ENCODE measurements around the gene RASA3. TPM values are rescaled to one million over a fixed set of nuclear protein-coding genes. Genes with fewer than 3 reads are reported as not detected.
A peak's percentile ranks its signal among the peaks of the same experiment; 100 is the strongest.

The RASA3 gene
- total RNA-seq, 2 donors from 2014 or later = 6.3 to 12.0 TPM

DNA sequence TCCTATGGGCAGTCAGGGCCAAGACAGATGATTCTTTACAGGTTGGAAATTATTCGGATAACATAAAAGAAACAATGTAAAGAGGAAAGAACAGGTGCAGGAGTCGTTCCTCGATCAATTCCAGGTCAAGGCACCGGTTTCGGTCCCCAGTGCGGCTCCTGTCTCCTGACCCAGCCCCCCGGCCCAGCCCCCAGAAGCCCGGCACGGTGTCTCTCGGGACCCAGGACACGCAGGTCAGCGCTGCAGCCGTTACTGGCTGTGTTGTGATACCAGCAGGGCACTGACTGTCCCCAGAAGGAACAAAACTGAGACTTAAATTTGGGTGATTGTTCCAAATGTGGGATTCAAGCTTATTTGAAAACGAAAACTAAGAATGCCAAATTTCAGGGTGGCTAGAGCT lies 8.5 kb downstream of the RASA3 start:
- H3K4me1 ChIP-seq (ENCODE audit: control insufficient read depth, insufficient read depth, low read length) = no peaks in the 10 kb centered on the region
- no peak overlapping the region for H3K27ac ChIP-seq (ENCODE audit: low read depth, low read length)
- no peak for DNase-seq
- no peaks in the 10 kb centered on the region for H3K27me3 ChIP-seq (ENCODE audit: control insufficient read depth, insufficient read depth, low read length, poor library complexity, severe bottlenecking)
- H3K9me3 ChIP-seq (ENCODE audit: control insufficient read depth, low read length) = no peaks in the 10 kb centered on the region
- H3K36me3 Mint-ChIP-seq (ENCODE audit: low read depth) = no peaks in the 10 kb centered on the region
- no peak overlapping the region for H3K27ac Mint-ChIP-seq
- H3K9me3 Mint-ChIP-seq = no peaks in the 10 kb centered on the region
- no peak overlapping the region for H3K9ac ChIP-seq (ENCODE audit: extremely low read depth, low read length, poor library complexity, severe bottlenecking)
- H3K4me3 ChIP-seq (ENCODE audit: low read length) = no peak overlapping the region
- H3K4me3 Mint-ChIP-seq = no peak overlapping the region
- TF ChIP-seq, protein P1, sequence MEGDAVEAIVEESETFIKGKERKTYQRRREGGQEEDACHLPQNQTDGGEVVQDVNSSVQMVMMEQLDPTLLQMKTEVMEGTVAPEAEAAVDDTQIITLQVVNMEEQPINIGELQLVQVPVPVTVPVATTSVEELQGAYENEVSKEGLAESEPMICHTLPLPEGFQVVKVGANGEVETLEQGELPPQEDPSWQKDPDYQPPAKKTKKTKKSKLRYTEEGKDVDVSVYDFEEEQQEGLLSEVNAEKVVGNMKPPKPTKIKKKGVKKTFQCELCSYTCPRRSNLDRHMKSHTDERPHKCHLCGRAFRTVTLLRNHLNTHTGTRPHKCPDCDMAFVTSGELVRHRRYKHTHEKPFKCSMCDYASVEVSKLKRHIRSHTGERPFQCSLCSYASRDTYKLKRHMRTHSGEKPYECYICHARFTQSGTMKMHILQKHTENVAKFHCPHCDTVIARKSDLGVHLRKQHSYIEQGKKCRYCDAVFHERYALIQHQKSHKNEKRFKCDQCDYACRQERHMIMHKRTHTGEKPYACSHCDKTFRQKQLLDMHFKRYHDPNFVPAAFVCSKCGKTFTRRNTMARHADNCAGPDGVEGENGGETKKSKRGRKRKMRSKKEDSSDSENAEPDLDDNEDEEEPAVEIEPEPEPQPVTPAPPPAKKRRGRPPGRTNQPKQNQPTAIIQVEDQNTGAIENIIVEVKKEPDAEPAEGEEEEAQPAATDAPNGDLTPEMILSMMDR (conservative IDR thresholded peaks at IDR 0.05) = no peak
- H3K4me1 Mint-ChIP-seq = peaks cover 27% of the 10 kb centered on the region
- no peaks in the 10 kb centered on the region for H3K36me3 ChIP-seq (ENCODE audit: control insufficient read depth, insufficient read depth, low read length)
- H3K27me3 Mint-ChIP-seq (ENCODE audit: insufficient read depth) = no peaks in the 10 kb centered on the region
- 93 to 94% methylated on average over 10 to 14 of the region's 14 CpGs for WGBS, 2 experiments (ENCODE audit: insufficient coverage in 1 of 2, insufficient read length in 1 of 2)

DNA sequence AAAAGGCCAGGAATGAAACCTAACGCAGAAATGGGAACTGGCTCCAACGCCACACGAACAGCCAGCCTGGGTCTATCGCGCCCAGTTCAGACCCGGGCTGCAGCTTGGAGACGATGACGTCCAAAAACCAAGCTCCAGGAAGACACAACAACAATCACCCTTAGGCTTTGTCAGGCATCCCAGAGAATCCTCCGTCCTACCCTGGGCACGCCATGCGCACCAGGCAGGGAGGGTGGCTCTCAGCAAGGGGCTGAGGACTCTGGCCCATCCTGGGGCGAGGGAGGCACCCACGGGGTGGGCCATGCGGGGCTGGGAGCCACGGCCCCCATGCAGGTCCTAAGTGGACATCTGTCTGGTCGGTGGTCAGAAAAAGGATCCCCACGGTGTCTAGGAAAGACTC lies 9.0 kb downstream of the RASA3 start:
- Histone ChIP-seq H3K27me3 (ENCODE audit: control insufficient read depth, insufficient read depth, low read length, poor library complexity, severe bottlenecking) (no peaks in the 10 kb centered on the region), H3K4me3 (ENCODE audit: low read length) (no peak overlapping the region), H3K9me3 (ENCODE audit: control insufficient read depth, low read length) (no peaks in the 10 kb centered on the region), H3K4me1 (ENCODE audit: control insufficient read depth, insufficient read depth, low read length) (no peaks in the 10 kb centered on the region), H3K36me3 (ENCODE audit: control insufficient read depth, insufficient read depth, low read length) (no peaks in the 10 kb centered on the region), H3K27ac (ENCODE audit: low read depth, low read length) (no peak overlapping the region), H3K9ac (ENCODE audit: extremely low read depth, low read length, poor library complexity, severe bottlenecking) (no peak overlapping the region)
- Mint-ChIP-seq H3K4me1 (peaks cover 29% of the 10 kb centered on the region), H3K4me3 (no peak overlapping the region), H3K9me3 (no peaks in the 10 kb centered on the region), H3K36me3 (ENCODE audit: low read depth) (no peaks in the 10 kb centered on the region), H3K27me3 (ENCODE audit: insufficient read depth) (no peaks in the 10 kb centered on the region), H3K27ac (peak overlapping the region; percentile 64)
- TF ChIP-seq, protein P1 (conservative IDR thresholded peaks at IDR 0.05) = no peak
- DNase-seq = no peak
- 91 to 96% methylated on average over 13 to 17 of the region's 17 CpGs for WGBS, 2 experiments (ENCODE audit: insufficient coverage in 1 of 2, insufficient read length in 1 of 2)

DNA sequence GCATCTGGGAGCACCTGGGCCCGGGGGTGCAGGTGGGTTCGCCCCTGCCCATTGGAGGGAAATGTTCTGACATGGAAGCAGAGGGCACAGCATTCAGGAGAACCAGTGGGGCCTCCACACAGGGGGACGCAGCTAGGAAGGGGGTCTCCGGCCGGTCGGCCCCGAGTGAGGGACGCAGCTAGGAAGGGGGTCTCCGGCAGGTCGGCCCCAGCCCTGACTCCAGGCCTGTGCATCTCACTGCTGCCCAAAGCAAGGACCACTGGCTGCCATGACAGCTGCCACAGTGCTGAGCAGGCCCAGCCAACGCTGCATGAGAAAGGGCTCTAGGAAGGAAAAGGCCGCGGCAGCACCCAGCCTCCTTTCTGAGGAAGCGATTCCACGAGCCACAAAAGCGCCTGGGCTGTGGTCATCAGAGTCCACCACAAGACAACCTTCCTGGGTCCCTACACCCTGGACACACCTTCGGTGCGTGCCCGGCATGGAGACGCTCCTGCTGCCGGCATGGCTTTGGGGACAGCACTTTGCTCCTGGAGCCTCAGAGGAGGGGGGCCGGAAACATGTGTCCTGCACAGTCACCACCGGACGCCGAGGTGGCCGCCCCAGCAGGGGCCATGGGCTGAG lies 9.7 kb downstream of the RASA3 start:
- H3K27ac Mint-ChIP-seq = peak overlapping the region; percentile 64
- no peaks in the 10 kb centered on the region for H3K27me3 Mint-ChIP-seq (ENCODE audit: insufficient read depth)
- H3K27ac ChIP-seq (ENCODE audit: low read depth, low read length) = no peak overlapping the region
- H3K36me3 Mint-ChIP-seq (ENCODE audit: low read depth) = no peaks in the 10 kb centered on the region
- no peaks in the 10 kb centered on the region for H3K36me3 ChIP-seq (ENCODE audit: control insufficient read depth, insufficient read depth, low read length)
- H3K4me1 ChIP-seq (ENCODE audit: control insufficient read depth, insufficient read depth, low read length) = no peaks in the 10 kb centered on the region
- no peak for DNase-seq
- H3K9me3 ChIP-seq (ENCODE audit: control insufficient read depth, low read length) = no peaks in the 10 kb centered on the region
- no peak overlapping the region for H3K4me3 Mint-ChIP-seq
- H3K4me1 Mint-ChIP-seq = peaks cover 29% of the 10 kb centered on the region
- TF ChIP-seq, protein P1 (conservative IDR thresholded peaks at IDR 0.05) = no peak
- H3K9me3 Mint-ChIP-seq = no peaks in the 10 kb centered on the region
- WGBS, 2 experiments (ENCODE audit: insufficient coverage in 1 of 2, insufficient read length in 1 of 2) = 95% methylated on average over 18 to 26 of the region's 26 CpGs
- H3K4me3 ChIP-seq (ENCODE audit: low read length) = no peak overlapping the region
- H3K9ac ChIP-seq (ENCODE audit: extremely low read depth, low read length, poor library complexity, severe bottlenecking) = no peak overlapping the region
- no peaks in the 10 kb centered on the region for H3K27me3 ChIP-seq (ENCODE audit: control insufficient read depth, insufficient read depth, low read length, poor library complexity, severe bottlenecking)
